Measurements from ENCODE around the gene CDH18.

CDH18 gene

DNA sequence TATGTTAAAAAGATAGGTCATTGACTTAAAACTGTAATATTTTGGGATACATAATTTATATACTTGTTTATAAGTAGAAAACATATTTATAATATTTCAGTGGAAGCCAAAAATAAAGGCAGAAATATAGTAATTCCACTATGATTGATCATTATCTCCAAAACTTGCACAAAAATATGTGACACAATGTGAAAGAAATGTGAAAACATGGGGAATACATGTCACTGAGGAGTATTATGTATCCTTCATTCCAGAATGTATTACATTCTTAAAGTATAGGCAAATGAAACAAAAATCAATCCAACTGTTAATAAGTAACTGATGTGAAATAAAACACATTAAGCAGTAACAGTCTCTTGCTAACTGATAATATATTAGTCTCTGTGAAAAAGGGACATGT is 236.7 kb downstream of the CDH18 start:
- no peak overlapping the region for H3K9ac ChIP-seq (ENCODE audit: low read length)
- no peaks in the 10 kb centered on the region for H3K36me3 ChIP-seq (ENCODE audit: control insufficient read depth, insufficient read depth, low read length)
- H3K4me3 ChIP-seq (ENCODE audit: low read length), result no peak overlapping the region
- no peaks in the 10 kb centered on the region for H3K27me3 ChIP-seq (ENCODE audit: control insufficient read depth, insufficient read depth, low read length)
- H3K4me1 ChIP-seq (ENCODE audit: control insufficient read depth, insufficient read depth, low read length), result no peaks in the 10 kb centered on the region
- H3K27ac ChIP-seq (ENCODE audit: low read depth, low read length), result no peak overlapping the region

DNA sequence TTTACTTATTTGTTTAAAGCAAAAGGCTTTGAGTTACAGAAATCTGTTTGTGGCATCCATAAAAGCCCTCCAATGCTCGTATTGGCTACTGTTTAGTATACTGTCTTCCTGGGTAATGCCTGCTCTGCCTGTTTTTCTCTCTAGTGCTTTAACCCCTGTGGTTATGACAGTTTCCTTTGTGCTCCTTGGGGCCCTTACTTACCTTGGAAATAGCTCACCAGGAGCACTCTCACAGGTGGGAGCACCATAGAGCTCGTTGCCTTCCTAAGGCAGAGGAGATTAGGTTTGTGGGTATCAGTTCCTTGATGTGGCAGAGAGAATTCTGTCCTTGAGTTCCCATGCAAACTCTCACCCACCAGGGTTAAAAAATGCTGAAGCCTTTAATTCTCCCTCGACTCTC is 242.8 kb downstream of the CDH18 start:
- Histone ChIP-seq H3K27me3 (ENCODE audit: control insufficient read depth, insufficient read depth, low read length) (no peaks in the 10 kb centered on the region), H3K27ac (ENCODE audit: low read depth, low read length) (no peak overlapping the region), H3K36me3 (ENCODE audit: control insufficient read depth, insufficient read depth, low read length) (no peaks in the 10 kb centered on the region), H3K9ac (ENCODE audit: low read length) (no peak overlapping the region), H3K4me1 (ENCODE audit: control insufficient read depth, insufficient read depth, low read length) (no peaks in the 10 kb centered on the region), H3K4me3 (ENCODE audit: low read length) (no peak overlapping the region)

DNA sequence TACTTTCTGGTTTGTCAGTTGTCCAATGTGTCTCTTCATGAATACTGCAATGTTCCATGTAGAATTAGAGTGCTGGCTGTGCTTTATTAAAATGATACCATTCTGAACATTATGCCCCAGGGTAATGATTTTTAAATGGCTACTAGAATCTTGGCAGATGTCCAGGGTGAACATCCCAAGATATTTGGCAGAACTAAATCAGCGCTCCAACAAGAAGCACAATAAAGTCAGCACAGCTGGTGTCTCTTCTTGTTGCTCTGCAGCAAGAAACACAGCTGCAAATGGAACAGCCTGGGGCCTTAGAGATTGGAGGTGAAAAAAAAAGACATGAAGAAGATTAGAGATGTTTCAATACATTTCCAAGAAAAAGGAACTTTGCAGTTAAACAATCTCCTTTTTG is 248.3 kb downstream of the CDH18 start:
- no peak overlapping the region for H3K27ac ChIP-seq (ENCODE audit: low read depth, low read length)
- H3K9ac ChIP-seq (ENCODE audit: low read length), result no peak overlapping the region
- no peaks in the 10 kb centered on the region for H3K4me1 ChIP-seq (ENCODE audit: control insufficient read depth, insufficient read depth, low read length)
- H3K36me3 ChIP-seq (ENCODE audit: control insufficient read depth, insufficient read depth, low read length), result no peaks in the 10 kb centered on the region
- no peak overlapping the region for H3K4me3 ChIP-seq (ENCODE audit: low read length)
- H3K27me3 ChIP-seq (ENCODE audit: control insufficient read depth, insufficient read depth, low read length), result no peaks in the 10 kb centered on the region

DNA sequence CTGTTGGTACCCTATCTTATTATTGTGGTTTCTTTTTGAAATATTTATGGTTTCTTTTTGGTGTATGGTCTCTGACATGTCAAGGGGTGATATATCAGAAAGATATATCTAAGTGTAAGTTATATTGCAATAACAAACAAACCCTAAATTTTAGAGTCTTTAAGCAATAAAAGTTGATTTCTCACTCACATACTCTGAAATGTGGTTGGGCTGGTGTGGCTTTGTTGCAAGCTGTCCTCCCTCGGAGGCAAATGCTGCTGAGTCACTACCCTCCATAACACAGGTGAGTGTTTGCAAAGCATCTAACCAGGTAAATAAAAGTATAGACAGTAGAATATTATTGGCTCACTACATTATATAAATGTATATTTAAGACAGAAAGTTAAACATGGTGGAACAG is 253.2 kb downstream of the CDH18 start:
- H3K4me1 ChIP-seq (ENCODE audit: control insufficient read depth, insufficient read depth, low read length), result no peaks in the 10 kb centered on the region
- H3K36me3 ChIP-seq (ENCODE audit: control insufficient read depth, insufficient read depth, low read length), result no peaks in the 10 kb centered on the region
- H3K27me3 ChIP-seq (ENCODE audit: control insufficient read depth, insufficient read depth, low read length), result no peaks in the 10 kb centered on the region
- no peak overlapping the region for H3K9ac ChIP-seq (ENCODE audit: low read length)
- H3K27ac ChIP-seq (ENCODE audit: low read depth, low read length), result no peak overlapping the region
- H3K4me3 ChIP-seq (ENCODE audit: low read length), result no peak overlapping the region

DNA sequence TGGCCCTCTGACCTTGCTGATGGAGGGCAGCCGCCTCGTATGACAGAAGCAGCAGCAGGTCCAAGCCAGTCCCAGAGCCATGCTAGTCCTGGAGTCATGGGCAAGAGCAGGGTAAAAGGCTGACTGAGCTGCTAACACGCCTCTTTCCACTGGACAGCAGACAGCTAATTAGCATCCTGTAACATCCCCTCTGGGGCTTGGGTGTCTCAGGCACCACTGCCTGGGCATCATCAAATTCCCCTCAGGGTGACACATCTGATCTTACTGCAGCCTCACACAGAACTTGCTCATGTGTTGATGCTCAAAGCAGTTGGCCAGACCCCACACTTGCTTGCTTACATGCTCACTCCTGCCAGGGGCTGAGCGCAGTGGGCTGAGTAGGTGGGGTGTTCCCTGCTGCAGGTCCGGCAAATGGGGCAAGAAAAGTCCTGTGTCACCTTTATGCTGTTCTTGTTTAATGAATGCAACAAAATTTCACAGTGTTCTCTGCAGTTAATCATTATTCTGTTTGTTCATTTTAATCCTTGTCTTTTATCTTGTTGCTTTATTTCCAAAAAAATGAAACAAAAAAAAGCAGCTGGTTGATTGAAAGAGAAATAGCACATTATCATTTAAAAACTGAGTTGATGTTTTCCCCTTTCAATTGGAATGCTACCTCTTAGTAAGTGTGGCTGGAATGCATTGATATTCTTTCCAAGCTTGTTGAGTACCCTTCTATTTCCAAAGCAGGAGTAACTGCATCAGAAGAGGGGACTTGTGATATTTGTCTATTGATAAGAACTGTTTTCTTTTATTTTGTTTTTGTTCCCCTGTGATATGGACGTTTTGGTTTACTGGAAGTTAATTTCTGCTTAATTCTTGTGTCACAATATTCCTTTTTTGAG is 254.1 kb downstream of the CDH18 start:
- H3K27ac ChIP-seq (ENCODE audit: low read depth, low read length), result no peak overlapping the region
- H3K4me3 ChIP-seq (ENCODE audit: low read length), result no peak overlapping the region
- no peaks in the 10 kb centered on the region for H3K36me3 ChIP-seq (ENCODE audit: control insufficient read depth, insufficient read depth, low read length)
- H3K27me3 ChIP-seq (ENCODE audit: control insufficient read depth, insufficient read depth, low read length), result no peaks in the 10 kb centered on the region
- no peak overlapping the region for H3K9ac ChIP-seq (ENCODE audit: low read length)
- H3K4me1 ChIP-seq (ENCODE audit: control insufficient read depth, insufficient read depth, low read length), result no peaks in the 10 kb centered on the region

DNA sequence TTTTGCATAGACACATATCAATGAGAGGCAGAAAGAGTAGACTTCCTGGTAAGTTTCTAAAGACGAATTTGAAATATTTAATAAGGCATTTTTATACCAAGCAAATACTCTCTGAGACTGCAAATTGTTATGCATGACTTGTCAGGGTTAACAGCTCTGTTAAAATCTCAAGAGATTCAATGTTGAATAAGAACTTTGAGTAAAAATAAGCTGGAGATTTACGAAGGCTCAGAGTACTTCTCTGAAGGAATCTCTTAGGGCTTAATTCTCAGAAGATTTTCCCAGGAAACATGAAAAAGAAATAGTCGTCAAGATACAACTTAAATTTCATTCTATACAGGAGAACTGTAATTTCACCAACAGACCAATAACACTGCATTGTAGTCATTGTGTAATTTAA is 259.4 kb downstream of the CDH18 start:
- Histone ChIP-seq H3K4me3 (ENCODE audit: low read length) (no peak overlapping the region), H3K4me1 (ENCODE audit: control insufficient read depth, insufficient read depth, low read length) (no peaks in the 10 kb centered on the region), H3K27ac (ENCODE audit: low read depth, low read length) (no peak overlapping the region), H3K9ac (ENCODE audit: low read length) (no peak overlapping the region), H3K36me3 (ENCODE audit: control insufficient read depth, insufficient read depth, low read length) (no peaks in the 10 kb centered on the region), H3K27me3 (ENCODE audit: control insufficient read depth, insufficient read depth, low read length) (no peaks in the 10 kb centered on the region)

DNA sequence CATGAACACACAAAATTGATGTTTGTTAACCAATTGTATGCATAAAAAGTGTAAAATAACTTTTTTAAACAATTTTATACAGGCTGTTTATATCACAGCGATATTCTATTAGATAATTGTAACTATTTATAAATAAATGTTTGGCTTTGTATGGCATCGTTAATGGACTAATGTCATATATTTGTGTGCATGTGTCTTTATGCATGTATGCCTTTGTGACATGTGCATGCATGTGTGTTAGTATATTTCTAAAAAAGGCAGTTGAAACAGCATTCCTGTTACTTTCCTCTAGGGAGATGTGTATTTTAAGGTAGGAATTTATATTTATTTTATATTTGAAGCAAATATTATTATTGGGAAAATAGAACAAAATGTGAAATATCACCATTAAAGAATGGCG is 268.9 kb downstream of the CDH18 start:
- Histone ChIP-seq H3K4me3 (ENCODE audit: low read length) (no peak overlapping the region), H3K36me3 (ENCODE audit: control insufficient read depth, insufficient read depth, low read length) (no peaks in the 10 kb centered on the region), H3K4me1 (ENCODE audit: control insufficient read depth, insufficient read depth, low read length) (no peaks in the 10 kb centered on the region), H3K27me3 (ENCODE audit: control insufficient read depth, insufficient read depth, low read length) (no peaks in the 10 kb centered on the region), H3K9ac (ENCODE audit: low read length) (no peak overlapping the region), H3K27ac (ENCODE audit: low read depth, low read length) (no peak overlapping the region)

DNA sequence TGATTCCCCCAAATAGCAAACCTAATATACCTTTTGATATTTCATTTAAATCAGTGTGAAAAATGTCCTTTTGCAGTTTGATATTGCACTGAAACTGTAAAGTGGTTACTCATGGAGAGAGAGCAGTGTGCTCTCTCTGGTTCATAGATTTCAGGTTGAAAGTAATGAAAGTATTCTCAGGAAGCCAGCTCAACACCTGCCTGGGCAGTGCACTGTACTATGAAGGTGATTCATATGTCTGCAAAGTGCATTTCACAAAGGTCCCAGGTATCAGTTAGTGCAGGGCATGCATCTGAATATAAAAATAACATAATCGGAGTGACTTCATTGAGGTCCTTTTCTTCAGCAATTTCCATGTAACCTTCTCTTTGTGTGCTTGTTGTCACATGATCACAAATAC is 274.3 kb downstream of the CDH18 start:
- Histone ChIP-seq H3K4me3 (ENCODE audit: low read length) (no peak overlapping the region), H3K4me1 (ENCODE audit: control insufficient read depth, insufficient read depth, low read length) (no peaks in the 10 kb centered on the region), H3K27me3 (ENCODE audit: control insufficient read depth, insufficient read depth, low read length) (no peaks in the 10 kb centered on the region), H3K27ac (ENCODE audit: low read depth, low read length) (no peak overlapping the region), H3K9ac (ENCODE audit: low read length) (no peak overlapping the region), H3K36me3 (ENCODE audit: control insufficient read depth, insufficient read depth, low read length) (no peaks in the 10 kb centered on the region)

DNA sequence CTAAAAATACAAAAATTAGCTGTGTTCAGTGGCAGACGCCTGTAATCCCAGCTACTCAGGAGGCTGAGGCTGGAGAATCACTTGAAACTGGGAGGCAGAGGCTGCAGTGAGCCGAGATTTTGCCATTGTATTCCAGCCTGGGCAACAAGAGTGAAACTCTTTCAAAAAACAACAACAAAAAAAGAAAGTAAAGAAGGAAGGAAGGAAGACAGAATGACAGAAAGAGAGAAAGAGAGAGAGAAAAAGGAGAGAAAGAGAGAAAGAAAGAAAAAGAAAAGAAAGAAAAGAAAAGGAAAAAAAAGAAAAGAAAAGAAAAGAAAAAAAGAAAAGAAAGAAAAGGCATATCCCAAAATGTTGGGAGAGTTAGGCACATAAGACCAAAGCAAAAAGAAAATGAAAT is 278.6 kb downstream of the CDH18 start:
- no peaks in the 10 kb centered on the region for H3K27me3 ChIP-seq (ENCODE audit: control insufficient read depth, insufficient read depth, low read length)
- no peak overlapping the region for H3K9ac ChIP-seq (ENCODE audit: low read length)
- H3K4me3 ChIP-seq (ENCODE audit: low read length), result no peak overlapping the region
- H3K36me3 ChIP-seq (ENCODE audit: control insufficient read depth, insufficient read depth, low read length), result no peaks in the 10 kb centered on the region
- H3K4me1 ChIP-seq (ENCODE audit: control insufficient read depth, insufficient read depth, low read length), result no peaks in the 10 kb centered on the region
- H3K27ac ChIP-seq (ENCODE audit: low read depth, low read length), result no peak overlapping the region

DNA sequence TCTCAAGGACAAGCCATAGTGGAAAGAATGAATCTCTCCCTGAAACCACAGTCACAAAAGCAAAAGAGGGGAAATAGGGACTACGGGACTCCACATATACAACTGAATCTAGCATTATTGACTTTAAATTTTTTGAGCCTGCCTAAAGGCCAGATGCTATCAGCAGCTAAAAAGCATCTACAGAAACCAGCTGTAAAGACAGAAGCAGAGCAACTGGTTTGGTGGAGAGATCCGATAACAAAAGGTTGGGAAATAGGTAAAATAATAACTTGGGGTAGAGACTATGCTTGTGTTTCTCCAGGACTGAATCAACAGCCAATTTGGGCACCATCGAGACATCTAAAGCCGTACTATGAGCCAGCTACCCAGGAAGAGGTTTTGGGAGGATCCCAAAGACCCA is 281.2 kb downstream of the CDH18 start:
- Histone ChIP-seq H3K4me1 (ENCODE audit: control insufficient read depth, insufficient read depth, low read length) (no peaks in the 10 kb centered on the region), H3K36me3 (ENCODE audit: control insufficient read depth, insufficient read depth, low read length) (no peaks in the 10 kb centered on the region), H3K9ac (ENCODE audit: low read length) (no peak overlapping the region), H3K4me3 (ENCODE audit: low read length) (no peak overlapping the region), H3K27ac (ENCODE audit: low read depth, low read length) (no peak overlapping the region), H3K27me3 (ENCODE audit: control insufficient read depth, insufficient read depth, low read length) (no peaks in the 10 kb centered on the region)

DNA sequence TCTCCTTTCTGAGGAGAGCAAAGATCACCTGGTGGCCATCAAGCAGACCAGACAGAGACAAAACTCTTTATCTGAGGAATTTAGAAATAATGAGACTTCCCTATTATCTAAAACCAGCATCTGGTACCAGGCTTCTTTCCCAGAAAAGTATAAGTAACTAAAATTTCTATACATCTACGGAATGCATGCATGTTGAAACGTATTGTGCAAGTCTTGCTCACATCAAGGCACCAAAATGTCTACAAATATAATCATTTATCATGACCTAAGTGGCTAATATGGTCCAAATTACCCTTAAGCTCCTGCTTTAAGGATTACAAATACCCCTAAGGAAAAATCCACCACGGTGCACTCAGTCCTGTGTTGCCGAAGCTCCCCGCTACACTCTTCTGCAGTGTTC is 286.3 kb downstream of the CDH18 start:
- H3K9ac ChIP-seq (ENCODE audit: low read length), result no peak overlapping the region
- no peaks in the 10 kb centered on the region for H3K4me1 ChIP-seq (ENCODE audit: control insufficient read depth, insufficient read depth, low read length)
- H3K27me3 ChIP-seq (ENCODE audit: control insufficient read depth, insufficient read depth, low read length), result no peaks in the 10 kb centered on the region
- no peak overlapping the region for H3K27ac ChIP-seq (ENCODE audit: low read depth, low read length)
- H3K4me3 ChIP-seq (ENCODE audit: low read length), result no peak overlapping the region
- H3K36me3 ChIP-seq (ENCODE audit: control insufficient read depth, insufficient read depth, low read length), result no peaks in the 10 kb centered on the region

DNA sequence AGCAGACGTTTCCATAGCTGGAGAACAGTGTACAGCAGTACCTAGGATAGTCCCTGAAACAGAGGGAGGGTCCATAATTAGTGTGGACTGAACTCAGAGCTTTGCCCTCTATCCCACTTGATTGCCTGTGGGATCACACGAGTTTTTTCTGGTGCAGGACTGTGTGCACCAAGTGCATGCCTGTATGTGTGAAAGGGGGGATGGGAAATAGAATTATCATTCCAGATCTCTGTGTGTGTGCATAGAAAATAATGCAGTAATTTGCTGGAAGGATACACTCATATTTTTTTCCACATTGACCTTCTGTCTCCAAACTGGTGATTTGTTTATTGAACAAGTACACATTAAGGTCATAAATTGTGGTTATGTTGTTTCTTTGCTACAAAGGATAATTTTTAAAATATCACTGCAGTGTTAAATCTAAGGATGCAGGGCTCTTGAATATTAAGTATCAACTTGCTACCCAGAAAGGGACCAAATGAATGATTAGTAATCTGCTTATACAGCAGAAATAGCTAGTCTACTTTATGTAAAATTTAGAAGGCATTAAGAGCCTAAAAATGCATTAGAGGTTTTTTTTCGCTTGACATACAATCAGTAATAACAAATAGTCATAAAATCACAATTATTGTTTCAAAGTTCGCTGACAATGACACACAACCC is 292.9 kb downstream of the CDH18 start:
- H3K4me1 ChIP-seq (ENCODE audit: control insufficient read depth, insufficient read depth, low read length), result no peaks in the 10 kb centered on the region
- no peak overlapping the region for H3K4me3 ChIP-seq (ENCODE audit: low read length)
- H3K27ac ChIP-seq (ENCODE audit: low read depth, low read length), result no peak overlapping the region
- no peak overlapping the region for H3K9ac ChIP-seq (ENCODE audit: low read length)
- no peaks in the 10 kb centered on the region for H3K36me3 ChIP-seq (ENCODE audit: control insufficient read depth, insufficient read depth, low read length)
- H3K27me3 ChIP-seq (ENCODE audit: control insufficient read depth, insufficient read depth, low read length), result no peaks in the 10 kb centered on the region

DNA sequence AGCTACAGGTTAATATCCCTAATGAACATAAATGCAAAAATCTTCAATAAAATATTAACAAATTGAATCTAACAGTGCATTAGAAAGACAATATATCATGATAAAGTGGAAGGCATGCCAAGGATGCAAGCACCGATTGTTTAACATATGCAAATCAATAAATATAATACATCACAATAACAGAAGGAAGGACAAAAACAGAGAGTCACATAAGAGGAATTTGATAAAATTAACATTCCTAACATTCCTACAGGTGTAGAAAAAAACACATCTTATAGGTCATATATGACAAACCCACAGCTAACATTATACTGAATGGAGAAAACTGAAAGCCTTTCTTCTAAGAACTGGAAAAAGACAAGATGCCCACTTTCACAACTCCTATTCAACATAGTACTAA is 297.0 kb downstream of the CDH18 start:
- no peak overlapping the region for H3K27ac ChIP-seq (ENCODE audit: low read depth, low read length)
- no peak overlapping the region for H3K4me3 ChIP-seq (ENCODE audit: low read length)
- no peaks in the 10 kb centered on the region for H3K27me3 ChIP-seq (ENCODE audit: control insufficient read depth, insufficient read depth, low read length)

More for the DNA sequence above, 297.0 kb downstream of the CDH18 start:
- Histone ChIP-seq H3K9ac (ENCODE audit: low read length) (no peak overlapping the region), H3K36me3 (ENCODE audit: control insufficient read depth, insufficient read depth, low read length) (no peaks in the 10 kb centered on the region), H3K4me1 (ENCODE audit: control insufficient read depth, insufficient read depth, low read length) (no peaks in the 10 kb centered on the region)

All from rectal smooth muscle tissue (tissue), 1 donor.